Gastroesophageal sphincter (tissue), 4 donors: Measurements from ENCODE around the gene DNAH17. TPM values are rescaled to one million over a fixed set of nuclear protein-coding genes. Genes with fewer than 3 reads are reported as not detected.

ENCODE experiments used
- ATAC-seq: fragments of 150-250 bp; one replicate; pipeline ENCODE4 v1.9.1; 2016; ENCODE audit warnings: mild to moderate bottlenecking, moderate library complexity
- H3K27ac ChIP-seq, 4 donors: fragments of 200-600 bp; sonication (generic) in 3 of 4; 1 replicate in 3 of 4; 2 replicates in 1 of 4; pipeline ENCODE4 v1.5.1; 2016 to 2019
- H3K27me3 ChIP-seq: fragments of 200-600 bp; sonication (generic); one replicate; pipeline ENCODE4 v1.5.1; 2019
- H3K36me3 ChIP-seq, 2 donors: fragments of 200-600 bp; sonication (generic); one replicate each; pipeline ENCODE4 v1.5.1; 2019; ENCODE audit warnings: control low read depth in 1 of 2
- H3K4me1 ChIP-seq, 3 donors: fragments of 200-600 bp; sonication (generic); 1 replicate in 2 of 3; 2 replicates in 1 of 3; pipeline ENCODE4 v1.5.1; 2016 to 2019; ENCODE audit warnings: control low read depth in 2 of 3
- H3K4me3 ChIP-seq, 2 donors: fragments of 200-600 bp; sonication (generic); one replicate each; pipeline ENCODE4 v1.5.1; 2019; ENCODE audit warnings: mild to moderate bottlenecking in 1 of 2, moderate library complexity in 1 of 2
- H3K9me3 ChIP-seq, 3 donors: fragments of 200-600 bp; sonication (generic); one replicate each; pipeline ENCODE4 v1.5.1; 2017 to 2019; ENCODE audit warnings: control low read depth in 2 of 3
- CTCF ChIP-seq, 4 experiments: fragments of 200-600 bp in 2 of 4; fragments of 450-650 bp in 2 of 4; sonication (generic) in 1 of 4; IDR thresholded peaks; one replicate each; pipeline ENCODE4 v1.5.1; 2017 to 2019; ENCODE audit warnings: antibody characterized with exemption in 4 of 4, mild to moderate bottlenecking in 2 of 4, moderate library complexity in 2 of 4
- EP300 ChIP-seq: sonication (generic); formaldehyde crosslinking; IDR thresholded peaks from one replicate; pipeline ENCODE4 v1.6.1; 2017; ENCODE audit warnings: antibody characterized with exemption, mild to moderate bottlenecking
- POLR2A ChIP-seq, 2 donors: fragments of 450-650 bp; IDR thresholded peaks; one replicate each; pipeline ENCODE4 v1.6.1; 2017; ENCODE audit warnings: antibody characterized with exemption in 2 of 2, mild to moderate bottlenecking in 2 of 2, moderate library complexity in 1 of 2
- POLR2AphosphoS5 ChIP-seq: sonication (generic); formaldehyde crosslinking; IDR thresholded peaks from one replicate; pipeline ENCODE4 v1.6.1; 2017; ENCODE audit warnings: antibody characterized with exemption
- WGBS, 2 donors: methylation state at CpG; one replicate each; pipeline ENCODE4 v1.1.5; 2018; ENCODE audit warnings: low coverage in 1 of 2; 5-methylcytosine and 5-hydroxymethylcytosine counted together
- total RNA-seq, 4 donors: library from RNA; depleted of rRNA; stranded (reverse); fragments of >200 nt; gene quantifications; one replicate each; pipeline ENCODE4 v1.1.0, GENCODE V29; 2016

DNAH17 gene
- total RNA-seq, 4 donors from 2014 or later: 0.15 TPM; not detected in 3

- H3K27me3 ChIP-seq: no peaks in the 10 kb centered on the region
- WGBS, 2 donors: 92 to 98% methylated on average over 2 to 9 of the region's 11 CpGs
These were observed 47.9 kb downstream of the DNAH17 start for GRCh38 chr17:78529251-78529650.

GRCh38 chr17:78528541-78528940, 48.7 kb downstream of the DNAH17 start:
- WGBS, 2 donors: 45% methylated on average over 6 of the region's 10 CpGs; no CpG with 5 or more reads in 1 of the 2 donors
- H3K4me3 ChIP-seq: no peak overlapping the region
- ATAC-seq: no peak

More at GRCh38 chr17:78529251-78529650, 47.9 kb downstream of the DNAH17 start:
- no peak for ATAC-seq
- Histone ChIP-seq H3K4me1 (no peaks in the 10 kb centered on the region), H3K9me3 (no peaks in the 10 kb centered on the region), H3K27ac (no peak overlapping the region), H3K4me3 (no peak overlapping the region), H3K36me3 (no peaks in the 10 kb centered on the region)
- no peak for TF ChIP-seq POLR2AphosphoS5
- TF ChIP-seq EP300: no peak
- no peak for TF ChIP-seq POLR2A (IDR thresholded peaks at IDR 0.05)
- no peak for TF ChIP-seq CTCF (IDR thresholded peaks at IDR 0.05)

GRCh38 chr17:78527345-78527744, 49.9 kb downstream of the DNAH17 start:
- no peaks in the 10 kb centered on the region for H3K27me3 ChIP-seq
- H3K36me3 ChIP-seq: no peaks in the 10 kb centered on the region
- no peaks in the 10 kb centered on the region for H3K9me3 ChIP-seq
- no peak overlapping the region for H3K27ac ChIP-seq
- H3K4me1 ChIP-seq: no peaks in the 10 kb centered on the region
- H3K4me3 ChIP-seq: no peak overlapping the region
- ATAC-seq: no peak
- WGBS, 2 donors: 87 to 89% methylated on average over 4 of the region's 4 CpGs
- TF ChIP-seq POLR2A (IDR thresholded peaks at IDR 0.05): no peak
- TF ChIP-seq POLR2AphosphoS5: no peak
- no peak for TF ChIP-seq EP300
- TF ChIP-seq CTCF (IDR thresholded peaks at IDR 0.05): no peak

More at GRCh38 chr17:78528541-78528940, 48.7 kb downstream of the DNAH17 start:
- Histone ChIP-seq H3K36me3 (no peaks in the 10 kb centered on the region), H3K27me3 (no peaks in the 10 kb centered on the region), H3K27ac (no peak overlapping the region), H3K4me1 (no peaks in the 10 kb centered on the region), H3K9me3 (no peaks in the 10 kb centered on the region)
- TF ChIP-seq CTCF (IDR thresholded peaks at IDR 0.05) (no peak), POLR2A (IDR thresholded peaks at IDR 0.05) (no peak), POLR2AphosphoS5 (no peak), EP300 (no peak)

- Histone ChIP-seq H3K4me3 (no peak overlapping the region), H3K4me1 (no peaks in the 10 kb centered on the region), H3K27ac (no peak overlapping the region), H3K9me3 (no peaks in the 10 kb centered on the region), H3K36me3 (no peaks in the 10 kb centered on the region), H3K27me3 (no peaks in the 10 kb centered on the region)
- 95 to 97% methylated on average over 6 to 20 of the region's 30 CpGs for WGBS, 2 donors
- TF ChIP-seq EP300 (no peak), POLR2A (IDR thresholded peaks at IDR 0.05) (no peak), POLR2AphosphoS5 (no peak)
- no peak for ATAC-seq
These were observed 50.8 kb downstream of the DNAH17 start for GRCh38 chr17:78526231-78527025.

- Histone ChIP-seq H3K27me3 (no peaks in the 10 kb centered on the region), H3K36me3 (no peaks in the 10 kb centered on the region), H3K4me1 (no peaks in the 10 kb centered on the region), H3K27ac (no peak overlapping the region), H3K4me3 (no peak overlapping the region), H3K9me3 (no peaks in the 10 kb centered on the region)
- WGBS, 2 donors: 91% methylated on average over 5 of the region's 17 CpGs; no CpG with 5 or more reads in 1 of the 2 donors
- no peak for TF ChIP-seq EP300
- no peak for TF ChIP-seq CTCF (IDR thresholded peaks at IDR 0.05)
- TF ChIP-seq POLR2AphosphoS5: no peak
- no peak for TF ChIP-seq POLR2A (IDR thresholded peaks at IDR 0.05)
- ATAC-seq: no peak
These were observed 51.6 kb downstream of the DNAH17 start for GRCh38 chr17:78525511-78526160.
